H1 (cell line): ENCODE measurements around the gene FREM1. TPM values are rescaled to one million over a fixed set of nuclear protein-coding genes. Genes with fewer than 3 reads are reported as not detected.

Experiments used
- CTCF ChIA-PET: fragments of 300-600 bp; sonication (Branson Sonifier 250); formaldehyde crosslinking; loops from one replicate; lab custom pipeline; 2021; ENCODE audit not compliant: partially characterized antibody; lab: Charles Lee
- POLR2A ChIA-PET: fragments of 300-600 bp; sonication (Branson Sonifier 250); formaldehyde crosslinking; loops from one replicate; lab custom pipeline; 2021; ENCODE audit warnings: inconsistent platforms; ENCODE audit not compliant: partially characterized antibody; lab: Charles Lee
- DNase-seq, 2 experiments: peaks; one replicate each; pipeline versions ENCODE4 v3.0.0 to v3.0.0-alpha.2; 2010 to 2022; ENCODE audit warnings: low spot score in 2 of 2, low read depth in 1 of 2, mixed read lengths in 1 of 2
- FAIRE-seq: peaks from 2 replicates; lab custom pipeline; 2011; peaks lifted over from hg19 to GRCh38; lab: Jason Lieb, UNC
- H2AFZ ChIP-seq: 2 replicates; pipeline ENCODE4 v1.8.1; 2012; ENCODE audit warnings: low read length, inconsistent platforms
- H2AK5ac ChIP-seq: 2 replicates; pipeline ENCODE4 v1.6.1; 2013; ENCODE audit warnings: low read depth, low read length
- H2BK120ac ChIP-seq: replicated peaks from 2 replicates; pipeline ENCODE3; 2013; ENCODE audit warnings: low read depth, low read length, inconsistent platforms
- H2BK12ac ChIP-seq: 2 replicates; pipeline ENCODE4 v1.6.1; 2013; ENCODE audit warnings: low read depth, low read length
- H2BK15ac ChIP-seq: 2 replicates; pipeline ENCODE4 v1.6.1; 2013; ENCODE audit warnings: low read length
- H2BK20ac ChIP-seq: 2 replicates; pipeline ENCODE4 v1.6.1; 2013; ENCODE audit warnings: low read length
- H2BK5ac ChIP-seq: 2 replicates; pipeline ENCODE4 v1.6.1; 2013; ENCODE audit warnings: low read depth, low read length
- H3K14ac ChIP-seq: 2 replicates; pipeline ENCODE4 v1.6.1; 2013; ENCODE audit warnings: inconsistent platforms; ENCODE audit not compliant: insufficient read length
- H3K18ac ChIP-seq: 2 replicates; pipeline ENCODE4 v1.6.1; 2013; ENCODE audit warnings: low read length; ENCODE audit errors: extremely low read depth
- H3K23ac ChIP-seq: 2 replicates; pipeline ENCODE4 v1.6.1; 2013; ENCODE audit warnings: inconsistent platforms; ENCODE audit not compliant: insufficient read length
- H3K23me2 ChIP-seq: 2 replicates; pipeline ENCODE4 v1.6.1; 2013; ENCODE audit warnings: low read depth, low read length
- H3K27ac ChIP-seq: 2 replicates; pipeline ENCODE4 v1.6.1; 2011; ENCODE audit warnings: low read depth, low read length, inconsistent platforms
- H3K27me3 ChIP-seq, 4 experiments: replicated peaks in 1 of 4; 1 replicate in 1 of 4; 2 replicates in 3 of 4; pipeline versions ENCODE4 v1.6.1 to v1.8.1; 2011 to 2013; ENCODE audit warnings: low read length in 3 of 4, mild to moderate bottlenecking in 3 of 4, inconsistent platforms in 2 of 4, mixed read lengths in 2 of 4, moderate library complexity in 1 of 4; ENCODE audit not compliant: control insufficient read depth in 3 of 4, insufficient read depth in 3 of 4; ENCODE audit errors: extremely low read depth in 1 of 4
- H3K36me3 ChIP-seq, 4 experiments: 2 replicates each; pipeline versions ENCODE4 v1.6.1 to v1.8.1; 2011 to 2013; ENCODE audit warnings: mild to moderate bottlenecking in 4 of 4, low read length in 3 of 4, moderate library complexity in 2 of 4, control low read depth in 1 of 4, inconsistent platforms in 1 of 4; ENCODE audit not compliant: insufficient read depth in 4 of 4, control insufficient read depth in 2 of 4
- H3K4ac ChIP-seq: replicated peaks from 2 replicates; pipeline ENCODE3; 2013; ENCODE audit warnings: low read length, low read depth, mixed read lengths, inconsistent platforms; ENCODE audit not compliant: insufficient read length
- H3K4me1 ChIP-seq, 4 experiments: replicated peaks in 1 of 4; 1 replicate in 1 of 4; 2 replicates in 3 of 4; pipeline versions ENCODE4 v1.6.1 to v1.8.1; 2011 to 2013; ENCODE audit warnings: low read length in 3 of 4, inconsistent platforms in 2 of 4, mixed read lengths in 1 of 4; ENCODE audit not compliant: insufficient read depth in 4 of 4, control insufficient read depth in 3 of 4
- H3K4me2 ChIP-seq, 2 experiments: 2 replicates each; pipeline versions ENCODE4 v1.6.1 to v1.8.1; 2011 to 2013; ENCODE audit warnings: low read depth in 2 of 2, low read length in 2 of 2, control low read depth in 1 of 2, inconsistent platforms in 1 of 2, mild to moderate bottlenecking in 1 of 2; ENCODE audit not compliant: insufficient read depth in 1 of 2
- H3K4me3 ChIP-seq, 4 experiments: fragments of 200-600, 300-600 bp in 1 of 4; sonication (generic), shearing (Covaris generic), sonication (Bioruptor Twin) in 1 of 4; 2 replicates each; pipeline versions ENCODE4 v1.5.1 to v1.8.1; 2011 to 2016; ENCODE audit warnings: low read length in 4 of 4, low read depth in 3 of 4, control low read depth in 2 of 4, inconsistent platforms in 2 of 4, mild to moderate bottlenecking in 2 of 4, mixed read lengths in 1 of 4, moderate library complexity in 1 of 4; ENCODE audit not compliant: insufficient read depth in 2 of 4; ENCODE audit errors: extremely low read depth in 1 of 4
- H3K56ac ChIP-seq: replicated peaks from 2 replicates; pipeline ENCODE3; 2013; ENCODE audit warnings: low read depth, mild to moderate bottlenecking, mixed read lengths, low read length, inconsistent platforms; ENCODE audit not compliant: insufficient read length
- H3K79me1 ChIP-seq: 2 replicates; pipeline ENCODE4 v1.6.1; 2013; ENCODE audit warnings: low read depth, low read length, control low read depth
- H3K79me2 ChIP-seq, 2 experiments: 2 replicates each; pipeline versions ENCODE4 v1.6.1 to v1.8.1; 2012 to 2013; ENCODE audit warnings: low read length in 2 of 2, mild to moderate bottlenecking in 2 of 2, inconsistent platforms in 1 of 2; ENCODE audit not compliant: insufficient read depth in 2 of 2, control insufficient read depth in 1 of 2
- H3K9ac ChIP-seq, 4 experiments: replicated peaks in 1 of 4; 1 replicate in 1 of 4; 2 replicates in 3 of 4; pipeline versions ENCODE4 v1.6.1 to v1.8.1; 2011 to 2013; ENCODE audit warnings: low read depth in 3 of 4, low read length in 3 of 4, control low read depth in 2 of 4, mild to moderate bottlenecking in 2 of 4, moderate library complexity in 2 of 4, inconsistent platforms in 1 of 4; ENCODE audit errors: extremely low read depth in 1 of 4
- H3K9me3 ChIP-seq, 2 experiments: 2 replicates each; pipeline versions ENCODE4 v1.6.1 to v1.8.1; 2012 to 2013; ENCODE audit warnings: mild to moderate bottlenecking in 2 of 2, moderate library complexity in 2 of 2, control low read depth in 1 of 2, inconsistent platforms in 1 of 2, low read depth in 1 of 2, low read length in 1 of 2, mixed read lengths in 1 of 2; ENCODE audit not compliant: insufficient read depth in 2 of 2
- H4K20me1 ChIP-seq, 2 experiments: replicated peaks in 1 of 2; 2 replicates each; pipeline versions ENCODE3 to v1.8.1; 2011 to 2013; ENCODE audit warnings: inconsistent platforms in 2 of 2, low read length in 2 of 2, mild to moderate bottlenecking in 1 of 2; ENCODE audit not compliant: insufficient read depth in 2 of 2, control insufficient read depth in 1 of 2
- H4K5ac ChIP-seq: 2 replicates; pipeline ENCODE4 v1.6.1; 2013; ENCODE audit warnings: low read length, low read depth, mixed read lengths, inconsistent platforms; ENCODE audit not compliant: insufficient read length
- H4K8ac ChIP-seq: 2 replicates; pipeline ENCODE4 v1.8.0; 2013; ENCODE audit warnings: mild to moderate bottlenecking, moderate library complexity, low read length, inconsistent platforms; ENCODE audit not compliant: insufficient read depth; ENCODE audit errors: extremely low read depth
- H4K91ac ChIP-seq: replicated peaks from 2 replicates; pipeline ENCODE3; 2013; ENCODE audit warnings: low read length, mixed read lengths, inconsistent platforms; ENCODE audit not compliant: insufficient read length
- BRCA1 ChIP-seq: IDR thresholded peaks from 2 replicates; pipeline ENCODE4 v1.6.1; 2012; ENCODE audit warnings: low read depth, low read length, improper control_type of control experiment
- HDAC2 ChIP-seq, 2 experiments: fragments of 300-600 bp in 1 of 2; sonication (generic) in 1 of 2; IDR thresholded peaks; 2 replicates each; pipeline ENCODE4 v1.6.1; 2011 to 2012; ENCODE audit warnings: low read depth in 2 of 2, low read length in 2 of 2, mild to moderate bottlenecking in 2 of 2, moderate library complexity in 2 of 2, borderline replicate concordance in 1 of 2, inconsistent platforms in 1 of 2
- SIRT6 ChIP-seq: IDR thresholded peaks from one replicate; pipeline ENCODE4 v1.7.1; 2012; ENCODE audit warnings: low read length, inconsistent platforms
- SP2 ChIP-seq: IDR thresholded peaks from 2 replicates; pipeline ENCODE4 v1.6.1; 2012; ENCODE audit warnings: mild to moderate bottlenecking, low read length, inconsistent platforms
- polyA plus RNA-seq, 7 experiments: library from polyadenylated mRNA; depleted of rRNA in 3 of 7; stranded (reverse) in 5 of 7; unstranded in 2 of 7; fragments of >200 nt in 5 of 7; fragments of 200-250 nt in 2 of 7; gene quantifications; 1 replicate in 5 of 7; 2 replicates in 1 of 7; 4 replicates in 1 of 7; pipeline versions ENCODE4 v1.2.1 to v1.2.3, GENCODE V29; 2011 to 2013; ENCODE audit warnings: missing spikeins in 2 of 7, mixed read lengths in 2 of 7
- total RNA-seq: library from RNA; stranded (reverse); fragmentation: NEBNext Ultra II Directional; extraction: Animal tissue kit (Norgen Biotek cat#: 25700); gene quantifications from 2 replicates; pipeline ENCODE4 v1.2.1, GENCODE V29; 2021
- TF ChIP-seq, protein P1 (sequence below), 3 experiments: IDR thresholded peaks; 1 replicate in 2 of 3; 2 replicates in 1 of 3; pipeline versions ENCODE4 v1.5.1 to v1.6.1; 2011; ENCODE audit warnings: low read length in 3 of 3, mild to moderate bottlenecking in 3 of 3, inconsistent platforms in 2 of 3, low read depth in 1 of 3, moderate library complexity in 1 of 3; ENCODE audit not compliant: insufficient read depth in 1 of 3; ENCODE audit errors: control extremely low read depth in 1 of 3

Gene FREM1
- total and polyA plus RNA-seq, 2 of the 8 experiments (the other 6 are each of a cell fraction or from before 2014, with no cell fraction given), result 2.6 to 3.1 TPM

DNA sequence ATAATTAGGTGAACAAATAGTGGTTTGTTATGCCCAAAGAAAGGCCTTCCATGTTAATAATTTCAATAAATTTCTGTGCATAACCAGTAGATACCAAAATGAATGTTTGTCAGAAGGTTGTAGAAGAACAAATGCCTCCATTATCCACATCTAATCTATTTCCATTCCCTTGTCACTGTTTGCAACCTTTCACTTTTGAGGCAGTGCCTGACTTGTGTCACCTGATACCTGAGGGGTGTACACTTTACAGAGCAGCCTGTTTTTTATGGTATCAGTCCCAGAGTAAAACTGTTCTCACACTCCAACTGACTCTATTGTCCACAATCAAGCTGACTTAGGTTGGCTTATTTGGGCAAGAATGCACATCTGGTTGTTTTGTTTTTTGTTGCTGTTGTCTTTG lies 40.1 kb downstream of the FREM1 start:
- no peak overlapping the region for H3K4ac ChIP-seq
- FAIRE-seq, result no peak
- no peak overlapping the region for H2BK5ac ChIP-seq
- no peak overlapping the region for H2BK12ac ChIP-seq
- no peak overlapping the region for H4K5ac ChIP-seq
- H4K8ac ChIP-seq, result no peak overlapping the region
- no peaks in the 10 kb centered on the region for H3K36me3 ChIP-seq
- no peaks in the 10 kb centered on the region for H3K79me2 ChIP-seq
- H2AK5ac ChIP-seq, result no peak overlapping the region
- no peak overlapping the region for H2AFZ ChIP-seq
- no peaks in the 10 kb centered on the region for H4K20me1 ChIP-seq
- no peak overlapping the region for H3K23ac ChIP-seq
- H3K4me1 ChIP-seq, result no peaks in the 10 kb centered on the region
- no peak overlapping the region for H4K91ac ChIP-seq
- no peak overlapping the region for H3K56ac ChIP-seq
- no peak overlapping the region for H2BK15ac ChIP-seq
- no peak overlapping the region for H2BK120ac ChIP-seq
- ChIA-PET POLR2A (no interaction called here), CTCF (interaction anchor here (1.0 kb wide), 1 partner anchor 92 kb away, joined by 3 read pairs; no protein-coding TSS in a partner anchor)
- no peak overlapping the region for H3K14ac ChIP-seq
- H3K27ac ChIP-seq, result no peak overlapping the region
- no peak overlapping the region for H3K4me3 ChIP-seq
- no peak overlapping the region for H3K4me2 ChIP-seq
- H3K9me3 ChIP-seq, result no peaks in the 10 kb centered on the region
- TF ChIP-seq, protein P1, sequence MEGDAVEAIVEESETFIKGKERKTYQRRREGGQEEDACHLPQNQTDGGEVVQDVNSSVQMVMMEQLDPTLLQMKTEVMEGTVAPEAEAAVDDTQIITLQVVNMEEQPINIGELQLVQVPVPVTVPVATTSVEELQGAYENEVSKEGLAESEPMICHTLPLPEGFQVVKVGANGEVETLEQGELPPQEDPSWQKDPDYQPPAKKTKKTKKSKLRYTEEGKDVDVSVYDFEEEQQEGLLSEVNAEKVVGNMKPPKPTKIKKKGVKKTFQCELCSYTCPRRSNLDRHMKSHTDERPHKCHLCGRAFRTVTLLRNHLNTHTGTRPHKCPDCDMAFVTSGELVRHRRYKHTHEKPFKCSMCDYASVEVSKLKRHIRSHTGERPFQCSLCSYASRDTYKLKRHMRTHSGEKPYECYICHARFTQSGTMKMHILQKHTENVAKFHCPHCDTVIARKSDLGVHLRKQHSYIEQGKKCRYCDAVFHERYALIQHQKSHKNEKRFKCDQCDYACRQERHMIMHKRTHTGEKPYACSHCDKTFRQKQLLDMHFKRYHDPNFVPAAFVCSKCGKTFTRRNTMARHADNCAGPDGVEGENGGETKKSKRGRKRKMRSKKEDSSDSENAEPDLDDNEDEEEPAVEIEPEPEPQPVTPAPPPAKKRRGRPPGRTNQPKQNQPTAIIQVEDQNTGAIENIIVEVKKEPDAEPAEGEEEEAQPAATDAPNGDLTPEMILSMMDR (IDR thresholded peaks at IDR 0.05; ENCODE audit: control extremely low read depth in 1 of 3, insufficient read depth in 1 of 3, low read depth in 1 of 3, low read length in 3 of 3), result no peak
- TF ChIP-seq SP2 (no peak), HDAC2 (IDR thresholded peaks at IDR 0.05; ENCODE audit: borderline replicate concordance in 1 of 2, low read depth in 2 of 2, low read length in 2 of 2) (no peak), BRCA1 (no peak), SIRT6 (no peak)
- no peak overlapping the region for H2BK20ac ChIP-seq
- no peaks in the 10 kb centered on the region for H3K27me3 ChIP-seq
- no peak overlapping the region for H3K18ac ChIP-seq
- H3K79me1 ChIP-seq, result no peaks in the 10 kb centered on the region
- no peak for DNase-seq
- no peak overlapping the region for H3K9ac ChIP-seq
- no peaks in the 10 kb centered on the region for H3K23me2 ChIP-seq
